Measurements from ENCODE around the gene SQSTM1. TPM values are rescaled to one million over a fixed set of nuclear protein-coding genes. Genes with fewer than 3 reads are reported as not detected.

The SQSTM1 gene
- total RNA-seq, 1 experiment from 2014 or later = 100.0 TPM

DNA sequence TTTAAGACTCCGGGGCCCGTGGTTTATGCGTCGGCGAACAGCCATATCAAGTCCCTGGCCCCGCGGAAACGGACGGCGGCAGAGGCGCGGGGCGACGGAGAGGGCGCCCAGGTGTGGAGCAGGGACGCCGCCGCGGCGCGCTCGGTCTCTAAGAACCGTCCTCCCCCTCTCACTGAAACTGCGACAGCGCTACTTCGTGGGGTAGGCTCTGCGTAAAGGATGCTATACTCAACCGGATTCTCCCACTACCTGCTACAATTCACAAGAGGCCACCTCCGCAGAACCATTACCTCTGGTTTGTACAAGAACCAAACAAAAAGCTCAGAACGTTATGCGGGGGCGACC lies 37.5 kb downstream of the SQSTM1 start:
- Histone ChIP-seq H3K4me1 (ENCODE audit: low read length) (peaks cover 27% of the 10 kb centered on the region), H3K9me3 (ENCODE audit: low read length) (no peaks in the 10 kb centered on the region), H3K27ac (ENCODE audit: low read length) (peak overlapping the region; percentile 54; the same call in 1 of the 2 replicates), H3K4me2 (ENCODE audit: low read depth, low read length, poor library complexity, severe bottlenecking) (peak overlapping the region; percentile 83), H2AFZ (ENCODE audit: low read length) (peak overlapping the region; percentile 93), H3K9ac (ENCODE audit: low read length) (peak overlapping the region; percentile 96), H3K4me3 (ENCODE audit: low read length) (peak overlapping the region; percentile 91), H4K20me1 (ENCODE audit: insufficient read depth, low read depth, low read length) (no peaks in the 10 kb centered on the region), H3K27me3 (ENCODE audit: low read length) (no peaks in the 10 kb centered on the region), H3K79me2 (ENCODE audit: low read length) (peaks cover 42% of the 10 kb centered on the region), H3K36me3 (ENCODE audit: insufficient read depth, low read length) (peaks cover 8% of the 10 kb centered on the region; the same call in 1 of the 2 replicates), H3K9me2 (replicated peaks; ENCODE audit: insufficient read depth, low read length) (no peaks in the 10 kb centered on the region)
- DNase-seq = peak; percentile 81

DNA sequence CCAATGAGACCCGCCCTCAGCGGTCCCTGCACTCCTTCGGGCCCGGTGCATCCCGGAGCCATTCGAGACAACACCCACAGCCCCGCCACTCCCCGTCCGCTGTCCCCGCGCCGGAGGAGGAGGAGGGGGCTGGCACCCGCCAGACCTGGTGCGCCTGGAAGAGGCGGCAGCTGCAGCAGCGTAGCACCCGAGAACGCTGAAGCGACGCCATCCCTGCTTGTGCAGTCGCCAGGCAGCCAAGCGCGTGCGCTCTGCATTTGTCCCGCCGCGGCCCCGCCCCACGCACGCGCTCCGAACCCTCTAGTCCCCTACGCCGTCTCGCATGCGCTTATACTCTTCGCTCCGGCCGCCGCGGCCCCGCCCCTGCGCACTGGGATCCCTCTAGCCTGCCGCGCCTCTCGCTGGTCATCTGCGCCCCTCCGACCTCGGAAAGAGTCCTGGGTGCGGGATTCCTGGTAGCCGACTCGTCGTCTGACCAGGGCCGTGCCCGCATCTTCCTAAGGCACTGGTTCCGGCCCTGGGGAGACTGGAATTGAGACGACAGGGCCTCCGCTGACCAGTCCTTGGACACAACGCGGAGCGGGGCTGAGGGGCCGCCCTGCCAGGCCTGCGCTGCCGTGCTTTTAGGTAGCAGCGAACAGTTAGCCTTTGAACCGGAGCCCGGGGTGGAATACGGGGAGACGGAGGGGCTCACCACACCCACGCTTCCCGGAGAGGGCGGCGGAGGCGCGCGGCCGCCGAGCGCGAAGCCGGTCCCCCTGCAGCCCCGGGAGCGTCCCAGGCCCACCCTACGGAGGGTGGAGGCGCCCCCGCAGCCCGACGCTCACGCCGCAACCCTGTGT lies 38.1 kb downstream of the SQSTM1 start, which contains the start of gene MRNIP:
MRNIP (minus strand) TSS at position 232 of the 842 bp plus-strand sequence; CDS start at position 211, 21 bp downstream.
- Histone ChIP-seq H3K4me1 (ENCODE audit: low read length) (peaks cover 21% of the 10 kb centered on the region), H3K27ac (ENCODE audit: low read length) (peak within 1 kb of the TSS; percentile 54), H3K79me2 (ENCODE audit: low read length) (peaks cover 42% of the 10 kb centered on the region), H3K9me3 (ENCODE audit: low read length) (no peaks in the 10 kb centered on the region), H4K20me1 (ENCODE audit: insufficient read depth, low read depth, low read length) (no peaks in the 10 kb centered on the region), H3K4me2 (ENCODE audit: low read depth, low read length, poor library complexity, severe bottlenecking) (peak within 1 kb of the TSS; percentile 83), H3K4me3 (ENCODE audit: low read length) (peak within 1 kb of the TSS; percentile 91), H3K36me3 (ENCODE audit: insufficient read depth, low read length) (peaks cover 10% of the 10 kb centered on the region), H2AFZ (ENCODE audit: low read length) (peak within 1 kb of the TSS; percentile 98), H3K27me3 (ENCODE audit: low read length) (no peaks in the 10 kb centered on the region), H3K9ac (ENCODE audit: low read length) (peak within 1 kb of the TSS; percentile 96), H3K9me2 (replicated peaks; ENCODE audit: insufficient read depth, low read length) (no peaks in the 10 kb centered on the region)
- DNase-seq = peak; percentile 98

DNA sequence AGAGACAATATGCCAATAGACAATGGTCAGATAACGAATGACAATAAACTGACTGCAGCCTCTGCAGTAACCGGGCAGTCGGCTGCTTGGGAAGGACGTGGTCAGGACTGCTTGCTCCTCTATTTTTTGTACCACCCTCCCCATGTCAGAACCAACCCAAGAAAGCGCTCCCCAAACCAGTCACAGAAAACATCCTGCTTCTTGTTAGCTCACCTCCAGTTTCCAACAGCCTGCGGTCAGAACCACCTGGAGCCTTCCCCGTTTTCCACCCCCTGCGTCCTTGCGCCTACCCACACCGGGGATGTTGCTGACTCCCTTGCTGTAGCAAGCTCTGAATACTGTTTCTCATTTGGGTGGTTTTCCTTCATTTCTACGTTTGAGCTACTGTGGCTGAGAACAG lies 39.6 kb downstream of the SQSTM1 start:
- no peak for DNase-seq
- no peaks in the 10 kb centered on the region for H3K27me3 ChIP-seq (ENCODE audit: low read length)
- H3K79me2 ChIP-seq (ENCODE audit: low read length) = peaks cover 31% of the 10 kb centered on the region
- H3K9me3 ChIP-seq (ENCODE audit: low read length) = no peaks in the 10 kb centered on the region
- no peak overlapping the region for H3K27ac ChIP-seq (ENCODE audit: low read length)
- H4K20me1 ChIP-seq (ENCODE audit: insufficient read depth, low read depth, low read length) = no peaks in the 10 kb centered on the region
- H3K9ac ChIP-seq (ENCODE audit: low read length) = no peak overlapping the region
- H3K9me2 ChIP-seq (replicated peaks; ENCODE audit: insufficient read depth, low read length) = no peaks in the 10 kb centered on the region
- H3K36me3 ChIP-seq (ENCODE audit: insufficient read depth, low read length) = peaks cover 11% of the 10 kb centered on the region
- no peak overlapping the region for H3K4me3 ChIP-seq (ENCODE audit: low read length)
- no peak overlapping the region for H3K4me2 ChIP-seq (ENCODE audit: low read depth, low read length, poor library complexity, severe bottlenecking)
- no peak overlapping the region for H2AFZ ChIP-seq (ENCODE audit: low read length)
- peaks cover 15% of the 10 kb centered on the region for H3K4me1 ChIP-seq (ENCODE audit: low read length)

DNA sequence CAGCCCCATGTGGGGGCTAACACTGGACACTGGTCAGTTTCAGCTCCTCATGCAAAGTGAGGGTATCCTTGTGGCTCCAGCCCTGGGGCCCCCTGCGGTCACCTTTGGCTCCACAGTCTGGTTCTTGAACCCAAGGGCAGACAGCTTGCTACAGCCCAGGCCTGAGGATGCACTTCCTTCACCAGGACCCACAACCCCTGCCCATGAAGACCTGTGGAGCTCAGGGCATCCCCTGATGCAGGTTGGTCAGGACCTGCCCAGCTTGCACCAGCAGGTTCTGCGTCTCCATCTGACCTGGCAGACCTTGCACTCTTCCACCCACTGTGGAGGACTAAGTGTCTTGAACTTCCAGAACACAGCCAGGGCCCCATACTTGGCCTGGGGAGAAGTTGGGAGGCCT lies 41.6 kb downstream of the SQSTM1 start:
- no peaks in the 10 kb centered on the region for H3K9me3 ChIP-seq (ENCODE audit: low read length)

DNA sequence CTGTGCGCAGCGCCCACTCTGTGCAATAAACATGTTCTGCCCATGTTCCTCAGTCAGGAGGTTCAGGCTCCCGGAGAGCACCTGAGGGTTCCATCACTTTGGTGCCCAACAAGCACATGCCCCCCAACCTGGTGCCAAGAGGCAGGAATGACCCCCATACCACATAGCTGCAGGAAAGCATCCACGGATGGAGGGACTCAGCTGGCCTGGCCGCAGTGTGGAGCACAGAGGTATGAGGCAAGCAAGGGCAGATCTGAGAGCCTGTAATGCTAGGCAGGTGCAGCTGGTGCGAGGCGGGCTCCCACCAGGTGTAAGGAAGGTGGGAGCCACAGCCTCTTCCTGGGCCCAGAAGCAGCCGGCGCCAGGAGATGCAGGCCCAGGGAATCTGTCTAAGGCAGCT lies 42.2 kb downstream of the SQSTM1 start:
- Histone ChIP-seq H3K27me3 (ENCODE audit: low read length) (no peaks in the 10 kb centered on the region), H4K20me1 (ENCODE audit: insufficient read depth, low read depth, low read length) (no peaks in the 10 kb centered on the region), H3K36me3 (ENCODE audit: insufficient read depth, low read length) (peaks cover 4% of the 10 kb centered on the region), H3K9me2 (replicated peaks; ENCODE audit: insufficient read depth, low read length) (no peaks in the 10 kb centered on the region), H3K79me2 (ENCODE audit: low read length) (peaks cover 5% of the 10 kb centered on the region; the same call in 1 of the 2 replicates), H3K27ac (ENCODE audit: low read length) (no peak overlapping the region), H2AFZ (ENCODE audit: low read length) (no peak overlapping the region), H3K4me2 (ENCODE audit: low read depth, low read length, poor library complexity, severe bottlenecking) (no peak overlapping the region), H3K4me3 (ENCODE audit: low read length) (no peak overlapping the region), H3K9me3 (ENCODE audit: low read length) (no peaks in the 10 kb centered on the region), H3K4me1 (ENCODE audit: low read length) (peaks cover 9% of the 10 kb centered on the region), H3K9ac (ENCODE audit: low read length) (no peak overlapping the region)
- no peak for DNase-seq

More for the DNA sequence above, 41.6 kb downstream of the SQSTM1 start:
- Histone ChIP-seq H3K9ac (ENCODE audit: low read length) (no peak overlapping the region), H3K4me2 (ENCODE audit: low read depth, low read length, poor library complexity, severe bottlenecking) (no peak overlapping the region), H3K4me1 (ENCODE audit: low read length) (peaks cover 13% of the 10 kb centered on the region), H3K36me3 (ENCODE audit: insufficient read depth, low read length) (peaks cover 4% of the 10 kb centered on the region), H3K9me2 (replicated peaks; ENCODE audit: insufficient read depth, low read length) (no peaks in the 10 kb centered on the region), H4K20me1 (ENCODE audit: insufficient read depth, low read depth, low read length) (no peaks in the 10 kb centered on the region), H2AFZ (ENCODE audit: low read length) (no peak overlapping the region), H3K79me2 (ENCODE audit: low read length) (peaks cover 11% of the 10 kb centered on the region), H3K4me3 (ENCODE audit: low read length) (no peak overlapping the region), H3K27ac (ENCODE audit: low read length) (no peak overlapping the region), H3K27me3 (ENCODE audit: low read length) (no peaks in the 10 kb centered on the region)
- DNase-seq = no peak

DNA sequence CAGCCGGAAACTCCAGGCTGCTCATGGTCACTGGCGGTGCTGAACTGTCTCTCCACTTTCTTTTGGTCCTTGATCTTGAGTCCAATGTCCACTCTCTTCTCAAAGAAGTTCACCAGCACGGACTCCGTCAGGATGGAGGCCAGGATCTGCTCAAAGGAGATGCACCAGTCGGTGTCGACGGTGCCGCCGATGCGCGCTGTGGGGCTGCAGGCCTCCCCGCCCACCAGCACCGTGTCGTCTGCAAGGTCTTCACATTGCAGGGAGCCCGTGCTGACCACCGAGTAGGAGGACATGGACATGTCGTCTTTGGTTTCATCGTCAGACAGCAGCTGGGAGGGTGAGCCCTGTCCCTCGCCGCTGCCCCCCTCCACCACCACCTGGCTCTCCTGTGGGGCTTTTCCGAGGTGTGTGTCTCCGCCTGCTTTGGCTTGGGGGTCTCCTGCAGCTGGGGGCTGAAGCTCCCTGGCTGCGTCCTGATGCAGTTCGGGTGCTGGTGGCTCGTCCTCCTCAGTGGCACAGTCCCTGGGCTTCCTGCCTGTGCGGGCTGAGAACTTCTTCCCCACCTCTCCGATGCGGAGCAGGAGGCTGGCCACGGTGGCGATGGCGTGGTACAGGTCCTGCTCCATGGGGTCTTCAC lies 42.9 kb downstream of the SQSTM1 start:
- no peaks in the 10 kb centered on the region for H4K20me1 ChIP-seq (ENCODE audit: insufficient read depth, low read depth, low read length)

DNA sequence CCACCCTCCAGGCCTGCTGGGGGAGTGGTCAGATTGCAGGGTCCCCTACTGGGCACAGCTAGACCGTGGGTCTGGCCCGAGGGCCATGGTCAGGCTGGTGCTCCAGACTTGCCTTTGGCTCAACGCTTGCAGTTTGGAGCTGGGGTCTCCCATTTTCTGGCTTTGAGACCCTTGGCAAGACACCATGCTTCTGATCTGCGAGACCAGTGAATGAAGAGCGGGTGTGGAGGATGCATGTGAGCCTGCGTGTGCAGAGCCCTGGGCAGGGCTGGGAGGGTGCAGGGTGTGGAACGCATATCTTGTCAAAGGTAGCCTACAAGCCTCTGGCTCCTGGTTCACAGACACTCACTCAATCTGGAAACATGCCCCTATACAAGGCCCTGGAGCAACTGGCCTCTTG lies 44.0 kb downstream of the SQSTM1 start:
- Histone ChIP-seq H2AFZ (ENCODE audit: low read length) (no peak overlapping the region), H3K9me3 (ENCODE audit: low read length) (no peaks in the 10 kb centered on the region), H3K4me2 (ENCODE audit: low read depth, low read length, poor library complexity, severe bottlenecking) (no peak overlapping the region), H3K4me3 (ENCODE audit: low read length) (no peak overlapping the region), H3K27ac (ENCODE audit: low read length) (no peak overlapping the region), H4K20me1 (ENCODE audit: insufficient read depth, low read depth, low read length) (no peaks in the 10 kb centered on the region), H3K9me2 (replicated peaks; ENCODE audit: insufficient read depth, low read length) (no peaks in the 10 kb centered on the region), H3K27me3 (ENCODE audit: low read length) (no peaks in the 10 kb centered on the region), H3K9ac (ENCODE audit: low read length) (no peak overlapping the region), H3K79me2 (ENCODE audit: low read length) (no peaks in the 10 kb centered on the region), H3K4me1 (ENCODE audit: low read length) (peaks cover 3% of the 10 kb centered on the region), H3K36me3 (ENCODE audit: insufficient read depth, low read length) (peaks cover 7% of the 10 kb centered on the region)
- DNase-seq = no peak

More for the DNA sequence above, 42.9 kb downstream of the SQSTM1 start:
- Histone ChIP-seq H3K9me3 (ENCODE audit: low read length) (no peaks in the 10 kb centered on the region), H3K27me3 (ENCODE audit: low read length) (no peaks in the 10 kb centered on the region), H3K4me1 (ENCODE audit: low read length) (peaks cover 9% of the 10 kb centered on the region), H3K27ac (ENCODE audit: low read length) (no peak overlapping the region), H3K4me2 (ENCODE audit: low read depth, low read length, poor library complexity, severe bottlenecking) (no peak overlapping the region), H3K79me2 (ENCODE audit: low read length) (no peaks in the 10 kb centered on the region; the same call in 1 of the 2 replicates), H3K4me3 (ENCODE audit: low read length) (no peak overlapping the region), H3K9me2 (replicated peaks; ENCODE audit: insufficient read depth, low read length) (no peaks in the 10 kb centered on the region), H2AFZ (ENCODE audit: low read length) (no peak overlapping the region), H3K36me3 (ENCODE audit: insufficient read depth, low read length) (peaks cover 6% of the 10 kb centered on the region), H3K9ac (ENCODE audit: low read length) (no peak overlapping the region)
- DNase-seq = no peak

DNA sequence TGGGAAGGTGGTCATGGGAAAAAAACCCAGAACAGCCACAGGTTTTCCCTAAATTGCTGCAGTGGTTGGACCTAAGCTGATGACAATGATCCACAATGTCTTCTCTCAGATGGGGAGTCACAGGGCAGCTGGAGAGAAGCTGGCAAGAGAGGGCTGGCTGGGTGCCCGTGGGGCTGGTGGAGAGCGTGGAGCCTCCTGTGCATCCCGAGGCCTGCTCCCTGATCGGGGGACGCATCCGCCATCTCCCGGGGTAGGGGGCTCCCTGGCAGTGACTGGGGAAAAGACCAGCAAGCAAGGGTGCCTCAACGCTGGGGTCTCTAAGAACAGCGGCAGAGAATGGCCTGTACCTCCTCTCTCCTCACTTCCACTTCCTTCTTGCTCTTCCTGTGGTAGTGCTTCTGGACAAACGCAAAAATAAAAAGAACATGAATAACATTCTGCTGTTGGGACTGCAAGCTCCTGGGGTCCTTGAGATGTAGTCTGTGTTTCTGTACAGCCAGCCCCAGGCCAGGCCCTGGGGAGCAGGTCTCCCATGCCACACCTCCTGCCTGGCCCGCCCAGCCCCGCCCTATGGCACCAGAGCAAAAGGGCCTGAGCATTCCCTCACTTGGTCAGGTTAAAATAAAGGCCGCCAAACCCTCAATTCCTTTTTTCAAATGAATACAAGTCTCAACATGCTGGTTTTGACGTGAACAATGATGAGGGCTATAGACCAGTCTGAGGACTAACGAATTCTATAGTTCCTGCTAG lies 45.0 kb downstream of the SQSTM1 start:
- H3K27ac ChIP-seq (ENCODE audit: low read length) = no peak overlapping the region
- no peaks in the 10 kb centered on the region for H3K79me2 ChIP-seq (ENCODE audit: low read length)
- H3K4me2 ChIP-seq (ENCODE audit: low read depth, low read length, poor library complexity, severe bottlenecking) = no peak overlapping the region
- no peaks in the 10 kb centered on the region for H3K4me1 ChIP-seq (ENCODE audit: low read length)
- no peaks in the 10 kb centered on the region for H4K20me1 ChIP-seq (ENCODE audit: insufficient read depth, low read depth, low read length)
- H3K4me3 ChIP-seq (ENCODE audit: low read length) = no peak overlapping the region
- no peak overlapping the region for H2AFZ ChIP-seq (ENCODE audit: low read length)
- no peaks in the 10 kb centered on the region for H3K9me2 ChIP-seq (replicated peaks; ENCODE audit: insufficient read depth, low read length)
- H3K9me3 ChIP-seq (ENCODE audit: low read length) = no peaks in the 10 kb centered on the region
- H3K9ac ChIP-seq (ENCODE audit: low read length) = no peak overlapping the region
- peaks cover 7% of the 10 kb centered on the region for H3K36me3 ChIP-seq (ENCODE audit: insufficient read depth, low read length)
- no peak for DNase-seq
- no peaks in the 10 kb centered on the region for H3K27me3 ChIP-seq (ENCODE audit: low read length)
